K562 (cell line): Measurements from ENCODE around the gene ZNF529. TPM values are rescaled to one million over a fixed set of nuclear protein-coding genes. Genes with fewer than 3 reads are reported as not detected.
A peak's percentile ranks its signal among the peaks of the same experiment; 100 is the strongest.

ENCODE experiments used
- E2F8 ChIP-seq: fragments of 450-650 bp; IDR thresholded peaks from 2 replicates; pipeline ENCODE4 v1.7.1; 2018; ENCODE audit warnings: mild to moderate bottlenecking, low read depth; ENCODE audit not compliant: partially characterized antibody
- ETS1 ChIP-seq: conservative IDR thresholded peaks from 2 replicates; pipeline ENCODE4 v1.6.1; 2011; ENCODE audit warnings: low read depth, mild to moderate bottlenecking, low read length; ENCODE audit not compliant: control insufficient read depth
- KAT2B ChIP-seq: IDR thresholded peaks from one replicate; pipeline ENCODE4 v1.6.1; 2012; ENCODE audit warnings: low read depth, mild to moderate bottlenecking, control low read depth, inconsistent platforms, low read length, moderate library complexity
- MEF2A ChIP-seq: IDR thresholded peaks from 2 replicates; pipeline ENCODE4 v1.6.1; 2011; ENCODE audit warnings: low read depth, mild to moderate bottlenecking, low read length, moderate library complexity; ENCODE audit not compliant: control insufficient read depth
- MLX ChIP-seq, 2 experiments: fragments of 450-650 bp in 1 of 2; sonication (generic) in 1 of 2; formaldehyde crosslinking; conservative IDR thresholded peaks; 2 replicates each; pipeline versions ENCODE4 v1.4.0 to v1.8.1; 2020 to 2022; ENCODE audit warnings: mild to moderate bottlenecking in 1 of 2, missing genetic modification reagents in 1 of 2
- MTA1 ChIP-seq: fragments of 450-650 bp; IDR thresholded peaks from 2 replicates; pipeline ENCODE4 v1.6.1; 2017; ENCODE audit warnings: borderline replicate concordance
- MTA3 ChIP-seq: fragments of 450-650 bp; formaldehyde crosslinking; IDR thresholded peaks from 2 replicates; pipeline ENCODE4 v1.6.1; 2017; ENCODE audit warnings: mild to moderate bottlenecking, borderline replicate concordance
- RCOR1 ChIP-seq, 2 experiments: IDR thresholded peaks; 2 replicates each; pipeline ENCODE4 v1.6.1; 2012; ENCODE audit warnings: low read depth in 2 of 2, low read length in 2 of 2, borderline replicate concordance in 1 of 2, improper control_type of control experiment in 1 of 2
- SMARCB1 ChIP-seq: IDR thresholded peaks from 2 replicates; pipeline ENCODE4 v1.6.1; 2011; ENCODE audit warnings: improper control_type of control experiment, low read depth; ENCODE audit not compliant: insufficient read length
- SPI1 ChIP-seq: IDR thresholded peaks from 2 replicates; pipeline ENCODE4 v1.6.1; 2011; ENCODE audit warnings: low read depth, low read length, control low read depth, borderline replicate concordance
- SRSF1 ChIP-seq: fragments of 200-400 bp; formaldehyde crosslinking; IDR thresholded peaks from 2 replicates; pipeline ENCODE4 v1.6.1; 2017; ENCODE audit warnings: mild to moderate bottlenecking, low read depth, low read length, moderate library complexity
- TAL1 ChIP-seq: fragments of 450-650 bp; IDR thresholded peaks from 2 replicates; pipeline ENCODE4 v1.6.1; 2016; ENCODE audit warnings: mild to moderate bottlenecking
- TCF7 ChIP-seq: sonication (generic); IDR thresholded peaks from 2 replicates; pipeline ENCODE4 v1.6.1; 2016; ENCODE audit warnings: antibody characterized with exemption, borderline replicate concordance
- THRA ChIP-seq: fragments of 450-650 bp; IDR thresholded peaks from 2 replicates; pipeline ENCODE4 v1.6.1; 2017; ENCODE audit warnings: mild to moderate bottlenecking, moderate library complexity
- ZBTB2 ChIP-seq: fragments of 450-650 bp; IDR thresholded peaks from 2 replicates; pipeline ENCODE4 v1.6.1; 2016; ENCODE audit warnings: antibody characterized with exemption
- ZNF263 ChIP-seq: sonication (generic); formaldehyde crosslinking; IDR thresholded peaks from 2 replicates; pipeline ENCODE4 v1.8.0; 2022; ENCODE audit warnings: mild to moderate bottlenecking, missing genetic modification reagents, borderline replicate concordance
- ZNF3 ChIP-seq: fragments of 250-450 bp; sonication (Bioruptor Pico); IDR thresholded peaks from 2 replicates; pipeline ENCODE4 v1.5.0; 2021; ENCODE audit warnings: mild to moderate bottlenecking, moderate library complexity
- ZNF76 ChIP-seq: fragments of 250-450 bp; sonication (Bioruptor Pico); IDR thresholded peaks from 2 replicates; pipeline ENCODE4 v1.4.0; 2020; ENCODE audit warnings: mild to moderate bottlenecking, moderate library complexity, borderline replicate concordance
- polyA plus RNA-seq, 8 experiments: library from polyadenylated mRNA; depleted of rRNA in 4 of 8; stranded (reverse) in 5 of 8; unstranded in 3 of 8; fragments of >200 nt; fragmentation: Nextera tagmentation in 2 of 8; fragmentation: Illumina TruSeq in 1 of 8; extraction: Ambion mirVana in 2 of 8; extraction: Trizol in 1 of 8; gene quantifications; 2 replicates each; pipeline versions ENCODE4 v1.2.1 to v1.2.3, GENCODE V29; 2011 to 2014; ENCODE audit warnings: inconsistent platforms in 1 of 8, missing spikeins in 1 of 8
- total RNA-seq, 7 experiments: library from RNA; depleted of rRNA in 6 of 7; stranded (reverse); fragments of >200 nt in 6 of 7; fragmentation: Illumina TruSeq in 2 of 7; extraction: Trizol in 2 of 7; gene quantifications; 2 replicates each; pipeline versions ENCODE4 v1.2.1 to v1.2.3, GENCODE V29; 2011 to 2021; ENCODE audit warnings: low replicate concordance in 1 of 7

ZNF529 gene
- total and polyA plus RNA-seq, 9 of the 15 experiments (the other 6 are each of a cell fraction or from before 2014, with no cell fraction given), result 2.4 to 12.6 (median 6.3) TPM

- peak; percentile 68 for TF ChIP-seq E2F8
- TF ChIP-seq ZNF3 (CRISPR knock-in tag), result no peak
- peak; percentile 92 for TF ChIP-seq MTA1
- no peak for TF ChIP-seq SPI1
- TF ChIP-seq ZNF76 (CRISPR knock-in tag), result no peak
- no peak for TF ChIP-seq SMARCB1
- TF ChIP-seq THRA, result no peak
- TF ChIP-seq ZBTB2, result peak; percentile 61; the same call in 1 of the 2 replicates
- no peak for TF ChIP-seq MLX (CRISPR knock-in tag; conservative IDR thresholded peaks at IDR 0.05)
- TF ChIP-seq MEF2A, result no peak
- no peak for TF ChIP-seq SRSF1
- TF ChIP-seq ETS1, result peak; percentile 76; the same call in 1 of the 2 replicates
- no peak for TF ChIP-seq TCF7
- TF ChIP-seq KAT2B, result no peak
- TF ChIP-seq ZNF263 (CRISPR knock-in tag), result no peak
- no peak for TF ChIP-seq TAL1
- TF ChIP-seq RCOR1 (IDR thresholded peaks at IDR 0.05; ENCODE audit: borderline replicate concordance in 1 of 2, low read depth in 2 of 2, low read length in 2 of 2), result no peak
- peak; percentile 66; the same call in 1 of the 2 replicates for TF ChIP-seq MTA3
Measured at GRCh38 chr19:36528194-36528920, 44.7 kb downstream of the ZNF529 start, which contains the start of gene ZNF260 (continued).
